GM21717 (cell line): ENCODE data around the gene USP3.
"Not testable (repeated sequence)": the region's sequence is repeated elsewhere in the genome, so short reads cannot be mapped to it uniquely, and the experiment has no call there.

Experiments used
- ATAC-seq: cut with Tn5 transposase; IDR thresholded peaks from one replicate; pipeline ENCODE4 v1.9.1; 2021; ENCODE audit warnings: mild to moderate bottlenecking, moderate library complexity; ENCODE audit not compliant: unreplicated experiment

USP3 gene

DNA sequence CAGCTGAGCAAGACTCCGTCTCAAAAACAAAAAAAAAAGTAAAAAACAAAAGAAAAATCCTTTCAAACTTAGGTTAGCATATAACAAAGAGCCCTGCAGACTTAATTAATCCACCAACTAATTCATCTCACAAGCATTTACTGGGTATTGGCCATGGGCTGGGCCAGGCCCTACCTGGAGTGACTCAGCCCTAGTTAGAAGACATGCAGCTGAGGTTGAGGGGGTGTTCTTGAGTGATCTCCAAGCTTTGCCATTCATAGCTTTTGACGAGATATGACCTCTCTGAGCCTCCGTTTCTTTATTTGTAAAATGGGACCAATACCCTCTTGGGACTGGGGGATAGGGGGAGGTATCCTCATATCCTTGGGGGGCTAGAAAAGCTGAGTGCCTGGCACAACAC is 100.6 kb downstream of the USP3 start:
- ATAC-seq, result no peak

DNA sequence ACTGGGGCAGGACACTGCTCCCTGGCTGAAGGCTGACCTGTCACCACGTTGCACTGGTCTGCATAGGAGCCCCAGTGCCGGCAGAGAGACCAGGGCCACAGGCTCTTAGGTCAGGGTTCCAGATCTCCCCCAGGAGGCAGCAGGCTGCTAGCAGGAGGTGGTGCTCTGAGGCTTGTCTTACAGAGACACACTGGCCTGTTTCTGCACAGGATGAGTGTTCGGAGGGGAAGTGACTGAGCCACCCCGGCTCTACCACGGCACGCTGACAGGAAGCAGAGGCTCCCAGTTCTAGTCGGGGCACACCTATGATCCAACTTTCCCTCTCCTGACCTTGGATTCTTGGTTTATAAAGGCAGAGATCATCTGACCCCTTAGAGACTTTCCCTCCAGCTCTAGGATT is 101.4 kb downstream of the USP3 start:
- no peak for ATAC-seq

DNA sequence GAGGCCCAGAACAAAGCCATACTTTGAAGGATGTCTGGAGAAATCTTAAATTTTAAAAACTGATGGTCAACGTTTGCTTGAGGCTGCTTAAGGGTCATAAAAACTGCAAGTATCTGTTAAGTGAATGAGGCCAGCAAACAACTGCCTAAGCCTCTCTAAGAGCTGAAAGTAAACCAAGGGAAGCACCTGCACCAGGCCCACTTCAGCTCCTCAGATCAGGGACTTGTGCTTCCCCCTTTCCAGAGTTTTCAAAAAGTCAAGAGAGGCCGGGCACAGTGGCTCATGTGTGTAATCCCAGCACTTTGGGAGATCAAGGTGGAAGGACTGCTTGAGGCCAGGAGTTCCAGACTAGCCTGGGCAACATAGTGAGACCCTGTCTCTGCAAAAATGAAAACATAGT is 101.9 kb downstream of the USP3 start:
- ATAC-seq, result no peak

DNA sequence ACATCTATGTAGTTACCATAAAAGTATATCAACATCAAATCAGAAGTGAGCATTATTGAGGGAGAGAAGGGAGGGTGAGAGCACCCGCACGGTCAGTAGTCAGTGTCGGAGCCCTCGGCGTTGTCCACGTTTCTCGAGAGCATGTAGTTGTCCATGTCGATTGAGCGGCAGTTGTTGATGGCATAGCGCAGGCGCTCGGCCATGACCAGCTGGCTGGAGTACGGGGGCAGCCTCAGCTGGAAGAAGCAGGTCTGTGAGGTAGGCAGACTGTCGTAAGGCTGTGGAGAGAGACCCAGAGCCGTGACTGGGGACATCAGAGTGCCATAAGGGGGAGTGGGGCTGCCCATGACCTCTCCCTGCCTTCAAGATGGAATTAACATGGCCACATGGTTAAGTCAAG is 104.6 kb downstream of the USP3 start:
- ATAC-seq, result no peak

DNA sequence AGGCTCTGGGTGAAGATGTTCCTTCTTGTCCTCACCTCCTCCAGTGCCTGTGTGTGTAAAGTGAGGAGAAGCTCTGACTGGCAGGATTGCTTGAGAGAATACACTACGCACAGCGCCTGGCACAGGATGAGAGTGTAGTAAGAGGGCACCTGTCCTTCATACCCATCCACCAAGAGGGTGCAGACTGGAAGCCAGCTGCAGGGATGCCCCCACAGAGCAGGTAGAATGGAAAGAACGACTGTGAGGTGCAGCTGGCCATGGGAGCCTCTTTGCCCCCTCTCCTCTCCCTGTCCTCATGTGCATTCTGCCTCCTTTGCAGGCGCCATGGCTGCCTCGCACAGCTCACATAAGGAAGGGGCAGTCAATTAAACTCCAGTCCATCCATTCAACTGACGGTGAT is 105.1 kb downstream of the USP3 start:
- ATAC-seq, result no peak

DNA sequence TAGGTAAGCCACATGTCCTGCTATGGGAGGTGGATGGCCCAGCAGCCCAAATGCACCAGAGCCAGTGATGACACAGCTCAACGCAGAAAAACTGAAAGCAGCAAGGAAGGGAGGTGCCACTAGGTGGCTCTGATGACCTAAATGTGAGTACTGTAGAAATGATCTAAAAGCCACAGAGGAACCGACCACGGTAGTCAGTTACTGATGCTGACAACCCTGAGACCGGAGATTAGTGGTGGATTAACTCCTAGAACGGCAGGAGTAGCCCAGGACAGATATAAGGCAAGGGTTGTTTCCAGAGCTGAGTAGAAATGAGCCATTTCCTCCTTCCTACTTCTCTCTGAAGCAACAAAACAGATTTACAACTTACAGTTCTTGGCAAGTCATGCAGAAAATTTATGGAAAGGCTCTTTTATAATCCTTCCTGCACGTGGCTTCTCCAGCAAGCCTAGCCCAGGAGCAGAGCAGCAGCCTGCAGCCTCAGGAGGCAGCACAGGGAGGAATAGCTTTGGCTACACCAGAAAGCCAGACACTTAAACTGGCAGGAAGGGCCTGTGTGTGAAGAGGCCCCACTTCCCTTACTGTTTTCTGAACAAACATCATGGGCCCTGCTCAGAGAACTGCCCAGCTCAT is 105.9 kb downstream of the USP3 start:
- ATAC-seq, result no peak

DNA sequence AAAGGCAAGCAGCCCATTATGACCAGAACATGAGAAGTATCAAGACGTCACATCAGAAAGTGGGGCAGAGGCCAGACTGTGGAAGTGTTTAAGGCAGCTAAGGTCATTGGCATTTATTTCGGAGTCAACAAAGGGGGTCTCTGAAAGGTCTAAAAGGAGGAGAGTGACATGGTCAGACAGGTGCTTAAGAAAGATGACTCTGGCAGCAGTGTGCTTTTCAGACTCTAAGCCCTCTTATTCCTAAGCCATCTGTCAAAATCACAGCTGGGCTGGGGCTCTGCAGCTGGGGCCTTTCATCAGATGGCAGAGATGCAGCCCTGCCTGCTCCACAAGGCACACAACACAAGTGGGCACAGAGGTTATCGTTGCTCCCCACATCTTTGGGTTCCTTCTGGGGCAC is 106.8 kb downstream of the USP3 start:
- no peak for ATAC-seq

DNA sequence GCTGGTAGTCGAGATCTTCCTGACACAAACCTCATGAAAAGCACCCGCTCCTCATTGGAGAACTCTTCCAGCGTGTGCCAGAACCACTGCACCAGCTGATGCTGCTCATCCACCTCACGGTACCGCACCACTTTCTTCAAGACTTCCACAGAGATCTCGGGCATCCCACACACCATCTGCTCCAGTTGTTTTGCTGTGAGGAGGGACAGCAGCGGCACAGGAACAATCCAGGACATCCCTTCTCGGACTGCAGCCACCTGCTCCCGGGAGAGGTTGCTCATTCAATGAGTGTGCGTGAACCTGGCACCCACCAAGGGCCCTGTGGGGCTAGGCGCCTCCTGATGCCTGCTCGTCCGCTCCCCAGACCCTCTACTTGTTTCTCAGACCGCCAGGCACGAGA is 107.9 kb downstream of the USP3 start:
- no peak for ATAC-seq

DNA sequence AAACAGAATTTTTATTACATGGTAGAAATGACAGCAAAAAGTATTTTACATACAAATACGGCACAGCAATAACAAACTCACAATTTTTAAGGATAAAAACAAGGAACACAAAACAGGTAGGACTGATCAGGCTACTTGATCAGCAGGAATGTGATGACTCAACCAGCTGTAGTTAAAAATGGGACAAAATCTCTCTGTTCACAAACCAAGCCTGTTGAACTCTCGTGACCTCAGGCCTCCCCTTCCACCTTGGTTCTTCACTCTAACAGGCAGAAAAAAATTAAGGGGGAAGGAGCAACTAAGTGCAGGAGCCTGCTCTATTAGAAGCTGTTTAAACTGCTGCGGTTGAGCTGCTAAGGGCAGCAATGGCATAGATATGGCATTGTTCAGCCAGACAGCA is 111.5 kb downstream of the USP3 start:
- no peak for ATAC-seq

DNA sequence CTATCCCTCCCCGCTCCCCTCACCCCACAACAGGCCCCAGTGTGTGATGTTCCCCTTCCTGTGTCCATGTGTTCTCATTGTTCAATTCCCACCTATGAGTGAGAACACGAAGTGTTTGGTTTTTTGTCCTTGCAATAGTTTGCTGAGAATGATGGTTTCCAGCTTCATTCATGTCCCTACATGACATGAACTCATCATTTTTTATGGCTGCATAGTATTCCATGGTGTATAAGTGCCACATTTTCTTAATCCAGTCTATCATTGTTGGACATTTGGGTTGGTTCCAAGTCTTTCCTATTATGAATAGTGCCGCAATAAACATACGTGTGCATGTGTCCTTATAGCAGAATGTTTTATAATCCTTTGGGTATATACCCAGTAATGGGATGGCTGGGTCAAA is 112.8 kb downstream of the USP3 start:
- not testable (repeated sequence) for ATAC-seq

DNA sequence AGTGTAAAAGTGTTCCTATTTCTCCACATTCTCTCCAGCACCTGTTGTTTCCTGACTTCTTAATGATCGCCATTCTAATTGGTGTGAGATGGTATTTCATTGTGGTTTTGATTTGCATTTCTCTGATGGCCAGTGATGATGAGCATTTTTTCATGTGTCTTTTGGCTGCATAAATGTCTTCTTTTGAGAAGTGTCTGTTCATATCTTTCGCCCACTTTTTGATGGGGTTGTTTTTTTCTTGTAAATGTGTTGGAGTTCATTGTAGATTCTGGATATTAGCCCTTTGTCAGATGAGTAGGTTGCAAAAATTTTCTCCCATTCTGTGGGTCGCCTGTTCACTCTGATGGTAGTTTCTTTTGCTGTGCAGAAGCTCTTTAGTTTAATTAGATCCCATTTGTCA is 113.2 kb downstream of the USP3 start:
- ATAC-seq, result not testable (repeated sequence)

DNA sequence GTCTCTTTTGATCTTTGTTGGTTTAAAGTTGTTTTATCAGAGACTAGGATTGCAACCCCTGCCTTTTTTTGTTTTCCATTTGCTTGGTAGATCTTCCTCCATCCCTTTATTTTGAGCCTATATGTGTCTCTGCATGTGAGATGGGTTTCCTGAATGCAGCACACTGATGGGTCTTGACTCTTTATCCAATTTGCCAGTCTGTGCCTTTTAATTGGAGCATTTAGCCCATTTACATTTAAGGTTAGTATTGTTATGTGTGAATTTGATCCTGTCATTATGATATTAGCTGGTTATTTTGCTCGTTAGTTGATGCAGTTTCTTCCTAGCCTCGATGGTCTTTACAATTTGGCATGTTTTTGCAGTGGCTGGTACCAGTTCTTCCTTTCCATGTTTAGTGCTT is 116.4 kb downstream of the USP3 start:
- not testable (repeated sequence) for ATAC-seq

DNA sequence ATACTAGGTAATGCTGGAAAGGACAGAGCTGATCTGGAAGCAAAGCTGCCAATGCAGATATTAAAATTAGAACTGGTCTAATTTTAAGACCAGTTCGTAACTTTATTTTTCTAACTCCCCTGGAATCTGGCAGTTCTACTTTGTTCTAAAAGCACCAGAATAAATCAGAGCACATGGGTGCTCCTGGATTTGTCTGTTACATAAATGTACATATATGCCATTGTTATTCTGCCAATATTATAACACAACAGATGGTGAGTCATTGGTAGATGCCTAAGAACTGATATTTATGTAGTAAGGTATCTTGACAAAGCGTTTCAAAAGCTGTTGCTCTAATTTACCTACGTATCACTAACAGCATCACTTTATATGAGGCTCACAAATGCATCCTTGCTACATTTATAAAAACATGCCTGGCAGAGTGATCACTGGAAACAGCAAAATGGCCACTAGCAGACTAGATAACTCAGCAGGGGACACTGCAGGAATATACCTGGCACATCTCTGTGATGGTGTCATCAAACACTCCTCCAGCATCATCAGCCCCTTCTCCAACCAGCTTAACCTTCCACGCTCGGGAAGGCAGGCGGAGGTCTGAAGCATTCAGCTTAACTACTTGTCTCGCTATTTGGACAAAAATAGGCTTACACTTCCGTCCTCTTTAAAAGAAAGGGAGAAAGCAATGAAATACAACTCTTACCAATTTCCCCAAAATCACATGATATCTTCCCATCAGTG is 119.0 kb downstream of the USP3 start:
- no peak for ATAC-seq

DNA sequence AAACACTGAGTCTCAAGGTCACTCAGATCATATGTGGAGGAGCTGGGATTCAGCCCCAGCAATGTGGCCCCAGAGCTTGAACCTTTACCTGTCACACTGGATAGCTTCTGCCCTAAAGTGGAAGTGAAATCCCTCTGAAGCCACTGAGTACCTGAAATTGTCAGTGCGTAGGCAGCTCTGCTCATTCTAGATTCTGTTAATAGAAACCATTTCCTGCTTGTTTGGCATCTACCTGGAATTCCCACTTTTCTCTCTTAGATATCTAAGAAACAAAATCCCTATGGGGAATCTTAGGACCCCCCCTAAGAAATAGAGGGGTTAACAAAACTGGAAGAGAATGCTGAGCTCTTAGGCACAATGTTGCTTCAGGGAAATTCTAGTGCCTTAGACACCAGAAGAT is 122.6 kb downstream of the USP3 start:
- no peak for ATAC-seq

DNA sequence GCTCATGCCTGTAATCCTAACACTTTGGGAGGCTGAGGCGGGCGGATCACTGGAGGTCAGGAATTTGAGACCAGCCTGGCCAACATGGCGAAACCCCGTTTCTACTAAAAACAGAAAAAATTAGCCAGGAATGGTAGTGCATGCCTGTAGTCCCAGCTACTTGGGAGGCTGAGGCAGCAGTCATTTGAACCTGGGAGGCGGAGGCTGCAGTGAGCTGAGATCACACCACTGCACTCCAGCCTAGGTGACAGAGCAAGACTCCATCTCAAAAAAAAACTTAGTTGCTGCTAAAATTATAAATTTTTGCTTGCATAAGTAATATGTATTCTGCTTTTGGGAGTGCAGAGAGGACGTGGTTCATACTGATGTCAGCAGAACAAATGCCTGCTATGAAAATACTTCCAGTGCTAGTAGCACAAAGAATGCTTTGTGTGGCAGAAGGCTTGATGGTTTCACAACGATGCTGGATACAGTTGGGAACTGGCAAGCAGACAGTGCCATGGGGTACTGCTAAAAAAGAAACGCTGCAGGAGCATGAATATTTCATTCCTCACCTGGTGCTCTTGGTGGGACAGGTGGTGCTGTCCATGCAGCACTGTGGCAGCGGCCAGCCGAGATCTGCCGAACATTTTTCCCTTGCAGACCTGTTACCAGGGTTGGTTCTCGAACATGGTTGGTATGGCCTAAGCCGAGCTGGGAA is 123.9 kb downstream of the USP3 start:
- no peak for ATAC-seq

DNA sequence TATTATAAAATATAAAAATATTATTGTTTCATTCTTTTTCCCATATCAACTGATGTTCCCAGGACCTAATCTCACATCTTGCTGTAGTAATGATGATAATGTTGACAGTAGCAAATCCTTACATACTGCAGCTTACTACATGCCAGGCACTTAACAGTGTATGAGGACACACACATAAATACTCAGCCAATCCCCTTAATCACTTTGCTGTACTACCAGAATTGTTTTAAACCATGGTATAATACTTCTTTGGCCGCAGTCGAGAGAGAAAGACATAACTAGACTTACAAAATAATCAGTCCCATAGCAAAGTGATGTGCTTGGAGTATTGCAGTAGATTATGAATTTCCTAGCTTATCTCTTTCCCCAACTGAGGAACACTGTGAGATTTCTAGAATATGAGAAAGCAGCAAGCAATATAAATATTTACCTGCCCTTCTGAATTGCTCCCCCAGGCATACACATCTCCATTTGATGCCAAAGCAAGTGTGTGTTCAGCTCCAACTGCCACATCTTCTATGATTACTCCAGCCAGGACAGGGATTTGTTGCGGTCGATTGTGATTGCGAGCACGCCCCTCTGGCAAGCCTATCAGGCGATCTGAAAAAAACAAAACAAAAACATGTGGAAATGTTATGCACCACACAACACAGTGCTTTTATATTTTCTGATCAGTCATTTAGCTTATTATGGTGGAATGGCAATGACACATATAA is 125.8 kb downstream of the USP3 start:
- no peak for ATAC-seq

DNA sequence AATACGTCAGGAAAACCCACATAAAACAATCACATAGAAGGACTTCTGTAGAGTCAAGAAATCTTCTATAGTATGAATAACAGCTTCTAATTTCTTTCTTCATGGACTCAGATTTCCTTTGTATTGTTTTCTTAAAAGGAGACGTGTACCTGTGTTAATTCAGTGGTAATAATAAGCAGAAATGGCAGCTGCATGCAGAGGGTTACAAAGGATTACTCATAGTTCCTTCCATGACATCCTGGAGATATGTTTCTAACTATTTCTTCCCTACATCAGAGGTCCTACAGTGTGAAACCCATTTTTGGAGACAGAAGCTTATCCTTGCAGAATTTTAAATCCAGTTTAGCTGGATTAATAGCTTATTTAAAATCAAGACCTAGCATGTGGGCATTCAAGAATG is 128.9 kb downstream of the USP3 start:
- no peak for ATAC-seq

DNA sequence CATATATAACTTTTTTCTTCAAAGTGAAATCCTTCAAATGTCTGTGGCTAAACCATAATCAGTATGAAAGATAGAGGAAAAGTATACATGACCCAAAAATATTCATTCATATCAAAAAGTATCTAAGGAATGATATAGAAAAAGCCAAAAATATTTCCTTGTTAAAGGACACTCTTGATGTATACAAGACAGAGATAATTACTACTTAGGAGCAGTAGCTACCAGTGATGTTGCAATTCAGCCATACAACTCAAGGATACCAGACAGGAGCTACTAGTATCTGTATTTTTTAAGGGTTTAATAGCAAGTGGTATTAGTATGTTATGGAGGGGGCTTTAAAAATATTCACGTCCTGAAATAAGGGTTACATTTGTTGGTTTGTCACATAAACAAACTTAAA is 129.8 kb downstream of the USP3 start:
- no peak for ATAC-seq

DNA sequence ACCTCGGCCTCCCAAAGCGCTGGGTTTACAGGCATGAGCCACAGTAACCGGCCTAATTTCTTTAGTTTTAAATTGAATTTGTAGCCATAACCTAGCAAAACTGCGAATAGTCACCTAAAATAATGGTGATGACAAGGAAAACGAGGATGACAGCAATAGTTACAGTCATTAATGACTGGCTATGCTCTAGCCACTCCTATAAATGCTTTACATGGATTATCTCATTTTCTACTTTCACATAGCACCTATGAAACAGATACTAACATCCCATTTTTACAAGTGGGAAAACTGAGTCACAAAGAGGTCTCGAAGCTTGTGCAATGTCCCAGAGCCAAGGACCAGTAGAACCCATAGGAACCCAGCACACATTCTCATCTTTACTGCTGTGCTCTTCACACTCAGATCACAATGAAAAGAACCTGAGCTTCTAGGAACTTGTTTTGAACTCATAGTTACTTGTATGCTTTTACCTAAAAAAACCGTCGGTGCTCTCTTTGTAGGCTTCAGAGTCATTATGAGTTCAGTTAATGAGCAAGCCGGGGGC is 132.2 kb downstream of the USP3 start:
- ATAC-seq, result no peak

DNA sequence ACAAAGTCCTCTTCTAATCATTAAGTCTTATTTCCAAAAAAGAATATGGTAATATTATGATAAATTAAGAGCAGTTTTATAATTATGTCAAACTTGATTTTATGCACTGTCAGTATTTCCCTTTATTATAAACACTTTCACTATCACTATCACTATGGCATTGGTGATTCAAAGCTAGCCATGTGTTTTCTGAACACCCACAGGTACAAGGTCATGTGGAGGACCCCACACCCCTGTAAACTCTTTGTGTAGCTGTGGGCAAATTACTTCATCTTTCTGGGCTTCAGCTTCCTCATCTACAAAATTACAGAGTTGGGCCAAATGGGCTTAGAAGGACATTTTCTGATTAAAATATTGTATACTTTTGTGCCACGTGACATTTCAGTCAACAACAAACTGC is 134.4 kb downstream of the USP3 start:
- ATAC-seq, result no peak

DNA sequence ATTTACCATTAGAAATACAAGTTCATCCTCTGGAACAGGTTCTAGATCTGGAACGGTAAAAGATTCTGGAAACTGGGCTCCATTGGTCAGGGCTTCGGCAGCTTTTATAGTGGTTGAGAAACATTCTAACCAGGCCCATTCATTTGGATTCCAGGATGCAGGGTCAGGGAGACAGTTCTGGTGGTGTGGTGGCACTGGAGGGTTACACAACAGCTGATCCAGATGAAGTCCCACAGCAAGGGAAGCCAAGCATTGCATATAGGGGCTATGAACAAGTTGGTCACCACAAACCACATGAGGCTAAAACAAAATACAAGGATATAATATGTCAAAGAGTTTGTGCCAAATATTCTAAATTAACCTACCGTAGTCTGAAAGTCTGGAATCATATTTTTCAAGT is 135.8 kb downstream of the USP3 start:
- no peak for ATAC-seq
